Glutamatergic neuron (in vitro differentiated cells): Measurements from ENCODE around the gene GM2A. TPM values are rescaled to one million over a fixed set of nuclear protein-coding genes. Genes with fewer than 3 reads are reported as not detected.

ENCODE experiments used
- DNase-seq: peaks from one replicate; pipeline ENCODE4 v3.0.0; 2022
- H3K27ac Mint-ChIP-seq: one replicate; pipeline ENCODE4 v1.8.0; 2020; ENCODE audit warnings: mild to moderate bottlenecking, mixed read lengths, inconsistent platforms; ENCODE audit not compliant: unreplicated experiment
- H3K27me3 Mint-ChIP-seq: one replicate; pipeline ENCODE4 v1.8.0; 2020; ENCODE audit warnings: mild to moderate bottlenecking, moderate library complexity, mixed read lengths, inconsistent platforms; ENCODE audit not compliant: unreplicated experiment
- H3K36me3 Mint-ChIP-seq: one replicate; pipeline ENCODE4 v1.8.0; 2020; ENCODE audit warnings: mild to moderate bottlenecking, mixed read lengths, inconsistent platforms; ENCODE audit not compliant: unreplicated experiment
- H3K4me1 Mint-ChIP-seq: one replicate; pipeline ENCODE4 v1.8.0; 2020; ENCODE audit warnings: mild to moderate bottlenecking, low read depth, mixed read lengths, inconsistent platforms; ENCODE audit not compliant: unreplicated experiment
- H3K4me3 Mint-ChIP-seq: one replicate; pipeline ENCODE4 v1.8.0; 2020; ENCODE audit warnings: mild to moderate bottlenecking, mixed read lengths, inconsistent platforms; ENCODE audit not compliant: unreplicated experiment
- H3K9me3 Mint-ChIP-seq: one replicate; pipeline ENCODE4 v1.8.0; 2020; ENCODE audit warnings: mild to moderate bottlenecking, moderate library complexity, mixed read lengths, inconsistent platforms; ENCODE audit not compliant: unreplicated experiment
- CTCF ChIP-seq: fragments of 200-600 bp; sonication (generic); IDR thresholded peaks from one replicate; pipeline ENCODE4 v1.5.0; 2021; ENCODE audit not compliant: partially characterized antibody, unreplicated experiment
- total RNA-seq: library from RNA; stranded (reverse); fragmentation: NEBNext Ultra II Directional; extraction: Animal tissue kit (Norgen Biotek cat#: 25700); gene quantifications from one replicate; pipeline ENCODE4 v1.2.1, GENCODE V29; 2021; ENCODE audit not compliant: unreplicated experiment

GM2A gene
- total RNA-seq, 1 donor from 2014 or later: 13.7 TPM

- Mint-ChIP-seq H3K9me3 (no peaks in the 10 kb centered on the region), H3K27me3 (no peaks in the 10 kb centered on the region), H3K4me3 (peak overlapping the region; percentile 73), H3K27ac (no peak overlapping the region), H3K36me3 (no peaks in the 10 kb centered on the region), H3K4me1 (no peaks in the 10 kb centered on the region)
- peak; percentile 23 for DNase-seq
- no peak for TF ChIP-seq CTCF
Measured at GRCh38 chr5:151222790-151223446, 30.1 kb upstream of the GM2A start.

- peak; percentile 84 for DNase-seq
- TF ChIP-seq CTCF: no peak
- no peaks in the 10 kb centered on the region for H3K4me1 Mint-ChIP-seq
- H3K27ac Mint-ChIP-seq: no peak within 1 kb of the TSS
- no peaks in the 10 kb centered on the region for H3K27me3 Mint-ChIP-seq
- no peaks in the 10 kb centered on the region for H3K9me3 Mint-ChIP-seq
- H3K36me3 Mint-ChIP-seq: no peaks in the 10 kb centered on the region
- peak within 1 kb of the TSS; percentile 73 for H3K4me3 Mint-ChIP-seq
Measured at GRCh38 chr5:151223447-151224264, 29.3 kb upstream of the GM2A start, which contains the start of gene CCDC69. Gene CCDC69, minus strand, starts transcription at chr5:151224092. Its CDS starts 122 bp downstream, at chr5:151223970.

- Mint-ChIP-seq H3K4me3 (peak overlapping the region; percentile 46), H3K27me3 (no peaks in the 10 kb centered on the region), H3K36me3 (no peaks in the 10 kb centered on the region), H3K27ac (no peak overlapping the region), H3K9me3 (no peaks in the 10 kb centered on the region), H3K4me1 (no peaks in the 10 kb centered on the region)
- DNase-seq: no peak
- no peak for TF ChIP-seq CTCF
Measured at GRCh38 chr5:151224372-151224771, 28.6 kb upstream of the GM2A start.

- no peak for DNase-seq
- no peaks in the 10 kb centered on the region for H3K27me3 Mint-ChIP-seq
- no peaks in the 10 kb centered on the region for H3K9me3 Mint-ChIP-seq
- no peak overlapping the region for H3K4me3 Mint-ChIP-seq
- H3K36me3 Mint-ChIP-seq: no peaks in the 10 kb centered on the region
- no peaks in the 10 kb centered on the region for H3K4me1 Mint-ChIP-seq
- TF ChIP-seq CTCF: no peak
- no peak overlapping the region for H3K27ac Mint-ChIP-seq
Measured at GRCh38 chr5:151225071-151225470, 27.9 kb upstream of the GM2A start.

GRCh38 chr5:151225475-151225874 lies 27.5 kb upstream of the GM2A start:
- H3K36me3 Mint-ChIP-seq: no peaks in the 10 kb centered on the region
- no peak overlapping the region for H3K4me3 Mint-ChIP-seq
- no peak for DNase-seq
- no peak overlapping the region for H3K27ac Mint-ChIP-seq
- H3K9me3 Mint-ChIP-seq: no peaks in the 10 kb centered on the region
- no peak for TF ChIP-seq CTCF
- no peaks in the 10 kb centered on the region for H3K4me1 Mint-ChIP-seq
- H3K27me3 Mint-ChIP-seq: no peaks in the 10 kb centered on the region
